ENCODE data around the gene VLDLR.

VLDLR gene

GRCh38 chr9:2681981-2682380 is 60.4 kb downstream of the VLDLR start:
- TF ChIP-seq CTCF (IDR thresholded peaks at IDR 0.05): no peak

GRCh38 chr9:2686911-2687310 is 65.3 kb downstream of the VLDLR start:
- TF ChIP-seq CTCF (IDR thresholded peaks at IDR 0.05): no peak

GRCh38 chr9:2688636-2689035 is 67.0 kb downstream of the VLDLR start:
- TF ChIP-seq CTCF (IDR thresholded peaks at IDR 0.05): no peak

- no peak for TF ChIP-seq CTCF (IDR thresholded peaks at IDR 0.05)
These were observed 69.6 kb downstream of the VLDLR start for GRCh38 chr9:2691212-2691611.

- TF ChIP-seq CTCF (IDR thresholded peaks at IDR 0.05): no peak
These were observed 70.0 kb downstream of the VLDLR start for GRCh38 chr9:2691626-2692025.

- no peak for TF ChIP-seq CTCF (IDR thresholded peaks at IDR 0.05)
These were observed 71.5 kb downstream of the VLDLR start for GRCh38 chr9:2693056-2693455.

GRCh38 chr9:2697492-2697891 is 75.9 kb downstream of the VLDLR start:
- TF ChIP-seq CTCF (IDR thresholded peaks at IDR 0.05): no peak

GRCh38 chr9:2700398-2700797 is 78.8 kb downstream of the VLDLR start:
- TF ChIP-seq CTCF (IDR thresholded peaks at IDR 0.05): no peak
